GM23338 (cell line): ENCODE data around the gene JMY.

ENCODE experiments used
- CREB1 ChIP-seq: fragments of 250-450 bp; sonication (Bioruptor Pico); IDR thresholded peaks from 2 replicates; pipeline ENCODE4 v1.5.0; 2020; ENCODE audit warnings: low read depth, mild to moderate bottlenecking, moderate library complexity
- CTCF ChIP-seq, 2 experiments: fragments of 200-600 bp in 1 of 2; sonication (generic) in 1 of 2; conservative IDR thresholded peaks; 2 replicates each; pipeline versions ENCODE4 v1.5.1 to v1.6.1; 2016 to 2017; ENCODE audit warnings: antibody characterized with exemption in 2 of 2, low read depth in 2 of 2, mild to moderate bottlenecking in 2 of 2, moderate library complexity in 1 of 2
- ETS1 ChIP-seq: IDR thresholded peaks from 2 replicates; pipeline ENCODE4 v1.6.1; 2016; ENCODE audit warnings: antibody characterized with exemption
- EZH2 ChIP-seq: fragments of 200-600 bp; sonication (generic); IDR thresholded peaks from one replicate; pipeline ENCODE4 v1.8.0; 2017; ENCODE audit warnings: antibody characterized with exemption, mild to moderate bottlenecking, low read depth; ENCODE audit not compliant: unreplicated experiment
- EZH2phosphoT487 ChIP-seq: fragments of 200-600 bp; sonication (generic); IDR thresholded peaks from one replicate; pipeline ENCODE4 v1.8.1; 2018; ENCODE audit warnings: antibody characterized with exemption; ENCODE audit not compliant: unreplicated experiment
- JUNB ChIP-seq: IDR thresholded peaks from one replicate; pipeline ENCODE4 v1.6.1; 2016; ENCODE audit warnings: antibody characterized with exemption; ENCODE audit not compliant: unreplicated experiment
- NANOG ChIP-seq: IDR thresholded peaks from 2 replicates; pipeline ENCODE4 v1.6.1; 2016; ENCODE audit warnings: antibody characterized with exemption, borderline replicate concordance
- POLR2AphosphoS5 ChIP-seq: IDR thresholded peaks from 2 replicates; pipeline ENCODE4 v1.6.1; 2016; ENCODE audit warnings: antibody characterized with exemption, low read depth
- REST ChIP-seq: IDR thresholded peaks from one replicate; pipeline ENCODE4 v1.6.1; 2018; ENCODE audit warnings: antibody characterized with exemption; ENCODE audit not compliant: unreplicated experiment
- STAT1 ChIP-seq: IDR thresholded peaks from one replicate; pipeline ENCODE4 v1.6.1; 2016; ENCODE audit warnings: antibody characterized with exemption; ENCODE audit not compliant: unreplicated experiment
- ZNF114 ChIP-seq: fragments of 250-450 bp; sonication (Bioruptor Pico); IDR thresholded peaks from 2 replicates; pipeline ENCODE4 v1.5.0; 2020; ENCODE audit warnings: mild to moderate bottlenecking, moderate library complexity
- ZNF331 ChIP-seq: fragments of 250-450 bp; sonication (Bioruptor Pico); IDR thresholded peaks from 2 replicates; pipeline ENCODE4 v1.5.0; 2020; ENCODE audit warnings: low read depth, mild to moderate bottlenecking, moderate library complexity
- ZNF462 ChIP-seq: fragments of 250-450 bp; sonication (Bioruptor Pico); IDR thresholded peaks from 2 replicates; pipeline ENCODE4 v1.5.0; 2020; ENCODE audit warnings: mild to moderate bottlenecking, moderate library complexity

DNA sequence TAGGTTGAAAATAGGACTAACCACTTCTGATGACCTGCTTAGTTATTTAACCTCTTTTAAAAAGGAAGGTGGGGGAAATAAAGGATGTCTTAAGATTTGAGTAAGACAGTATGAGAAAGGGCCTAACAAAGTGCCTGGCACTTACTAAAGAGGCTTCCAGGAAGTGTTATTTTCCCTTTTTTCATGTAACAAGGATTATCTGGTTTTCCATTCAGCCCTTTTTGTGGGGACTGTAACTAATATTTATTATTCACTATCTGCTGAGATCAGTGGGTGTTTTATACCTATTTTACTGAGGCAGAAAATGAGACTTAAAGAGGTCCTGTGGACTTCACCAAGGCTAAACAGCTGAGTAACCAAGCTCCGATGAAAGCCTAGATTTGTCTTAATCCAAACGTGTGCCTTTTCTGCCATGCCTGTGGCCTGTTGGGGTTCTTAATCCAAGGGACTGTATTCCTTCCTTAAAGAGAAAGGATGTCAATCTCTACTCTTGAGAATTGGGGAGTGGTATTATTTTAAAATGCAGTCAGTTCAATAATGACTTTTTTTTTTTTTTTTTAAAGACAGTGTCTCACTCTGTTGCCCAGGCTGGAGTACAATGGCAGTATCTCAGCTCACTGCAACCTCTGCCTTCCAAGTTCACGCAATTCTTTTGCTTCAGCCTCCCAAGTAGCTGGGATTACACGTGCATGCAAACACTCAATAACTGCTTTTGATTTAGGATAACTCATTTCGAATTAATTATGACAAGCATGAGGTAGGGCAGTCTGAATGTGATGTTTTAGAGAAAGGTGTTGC lies 6.5 kb downstream of the JMY start:
- TF ChIP-seq CTCF (conservative IDR thresholded peaks at IDR 0.05; ENCODE audit: low read depth in 2 of 2) (no peak), EZH2 (no peak), REST (no peak), ZNF114 (no peak), POLR2AphosphoS5 (no peak), ETS1 (no peak), NANOG (no peak), STAT1 (no peak), EZH2phosphoT487 (no peak), JUNB (no peak), ZNF331 (CRISPR knock-in tag) (no peak), CREB1 (CRISPR knock-in tag) (no peak), ZNF462 (CRISPR knock-in tag) (no peak)
